ENCODE measurements around the gene TMEM89.

Gene TMEM89

GRCh38 chr3:48644898-48645760, 23.6 kb upstream of the TMEM89 start:
- no peak for DNase-seq (ENCODE audit: low read depth)
- H3K4me3 ChIP-seq (ENCODE audit: low read depth, low read length), result no peak overlapping the region

- no peak for DNase-seq (ENCODE audit: low read depth)
- H3K4me3 ChIP-seq (ENCODE audit: low read depth, low read length), result no peak overlapping the region
Measured at GRCh38 chr3:48642605-48643004, 21.0 kb upstream of the TMEM89 start.

DNA sequence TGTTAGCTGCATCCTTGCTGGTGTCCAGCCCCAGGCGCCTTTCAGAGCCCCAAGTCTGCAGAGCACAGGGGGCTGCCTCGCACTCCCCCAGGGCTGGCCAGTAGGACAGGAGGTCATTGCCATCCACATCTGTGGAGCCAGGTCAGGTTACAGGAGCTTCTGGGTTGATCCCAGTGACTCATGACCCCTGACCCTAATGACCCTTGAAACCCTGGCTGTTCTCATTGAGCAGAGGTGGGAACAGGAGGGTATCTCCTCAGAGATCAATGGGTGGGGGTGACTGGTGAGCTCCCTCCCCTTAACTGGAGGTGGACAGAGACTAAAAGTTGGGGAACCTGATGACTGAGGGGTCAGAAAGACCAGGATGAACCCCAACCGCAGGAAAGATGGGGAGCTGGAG, 19.8 kb upstream of the TMEM89 start:
- H3K4me3 ChIP-seq (ENCODE audit: low read depth, low read length), result no peak overlapping the region
- no peak for DNase-seq (ENCODE audit: low read depth)

DNA sequence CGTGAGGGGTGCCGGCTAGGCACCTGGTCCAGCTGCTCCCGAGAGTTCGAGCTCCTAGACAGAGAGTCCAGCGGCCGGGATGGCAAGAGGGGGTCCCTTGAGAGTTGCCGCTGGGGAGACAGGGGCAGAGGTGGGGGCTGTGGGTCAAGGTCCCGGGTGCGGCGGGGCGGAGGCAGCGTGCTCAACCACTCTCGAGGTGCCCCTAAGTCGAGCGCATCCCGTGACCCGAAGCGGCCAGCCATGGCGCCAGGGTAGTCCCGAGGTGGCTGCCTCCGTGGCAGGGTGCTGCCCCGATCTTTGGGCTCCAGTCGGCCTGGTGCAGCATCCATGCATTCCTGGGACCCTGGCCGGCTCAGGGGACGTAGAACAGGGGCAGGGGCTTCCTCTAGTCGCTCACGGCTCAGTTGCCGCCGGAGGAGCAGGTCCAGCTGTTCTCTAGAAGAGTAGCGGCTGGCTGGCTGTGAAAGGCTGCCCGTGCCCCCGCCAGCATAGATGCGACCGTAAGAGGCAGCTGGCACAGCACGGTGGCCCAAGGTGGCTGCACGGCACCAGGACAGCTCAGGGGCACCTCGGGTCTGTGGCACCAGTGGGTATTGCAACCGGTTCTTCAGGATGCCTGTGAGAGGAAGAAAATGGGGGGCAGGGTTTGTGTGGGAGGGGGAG, 18.5 kb upstream of the TMEM89 start:
- no peak for DNase-seq (ENCODE audit: low read depth)
- no peak overlapping the region for H3K4me3 ChIP-seq (ENCODE audit: low read depth, low read length)

DNA sequence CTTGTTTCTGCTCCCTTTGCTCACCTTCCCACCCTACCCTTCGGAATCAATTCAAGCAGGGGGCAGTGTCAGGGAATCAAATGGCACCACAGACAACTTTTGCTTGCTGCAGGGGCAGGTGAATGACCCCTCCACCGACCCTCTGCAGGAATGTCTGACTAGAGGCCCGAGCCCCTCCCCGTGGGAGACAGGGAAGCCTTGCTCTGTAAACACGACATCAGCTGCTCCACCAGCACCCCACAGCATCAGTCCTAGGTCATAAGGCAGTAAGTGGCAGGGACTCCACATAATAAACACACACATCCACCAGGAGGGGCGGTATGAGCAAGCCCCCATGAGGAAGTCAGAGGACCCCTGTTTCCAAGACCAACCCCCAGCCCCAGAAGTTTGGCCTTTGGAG, 15.7 kb upstream of the TMEM89 start:
- H3K4me3 ChIP-seq (ENCODE audit: low read depth, low read length), result no peak overlapping the region
- DNase-seq (ENCODE audit: low read depth), result no peak

- peak overlapping the region; percentile 98 for H3K4me3 ChIP-seq (ENCODE audit: low read depth, low read length)
- no peak for DNase-seq (ENCODE audit: low read depth)
Measured at GRCh38 chr3:48636149-48636655, 14.6 kb upstream of the TMEM89 start.

DNA sequence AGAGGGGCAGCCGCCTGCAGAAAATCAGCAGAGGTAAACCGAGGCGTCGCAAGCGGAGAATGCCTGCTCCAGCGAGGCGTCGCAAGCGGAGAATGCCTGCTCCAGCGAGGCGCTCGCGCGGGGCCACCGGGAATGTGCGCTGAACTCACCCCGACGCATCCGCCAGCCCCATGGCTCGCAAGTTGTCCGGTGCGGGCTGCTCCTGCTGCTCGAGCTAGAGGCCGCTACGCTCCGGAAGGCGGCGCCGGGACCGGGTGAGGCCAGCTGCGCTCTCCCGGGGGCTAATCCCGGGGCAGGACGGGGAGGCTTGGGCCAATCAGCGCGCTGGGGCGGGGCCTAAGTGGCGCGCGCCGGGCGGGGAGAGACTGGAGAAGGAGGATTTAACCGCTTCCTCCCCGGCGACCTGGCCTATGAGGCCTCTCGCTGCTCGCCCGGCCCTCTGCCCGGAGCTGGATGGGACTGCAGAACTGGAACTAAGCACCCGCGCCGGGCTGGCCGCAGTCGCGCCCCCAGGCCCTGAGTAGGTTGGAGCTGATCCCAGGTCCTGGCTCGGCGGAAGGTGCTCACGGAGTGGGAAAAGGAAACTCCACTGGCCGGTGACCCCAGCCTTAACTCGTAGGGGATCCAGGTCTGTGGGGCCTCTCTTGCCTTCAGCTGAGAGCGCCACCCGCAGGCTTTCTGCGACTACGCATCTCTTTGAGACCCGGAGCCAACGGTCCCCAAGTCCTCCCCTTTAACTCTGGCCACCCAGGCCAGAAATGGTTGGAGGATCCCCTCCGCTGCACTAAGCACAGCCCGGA, 13.9 kb upstream of the TMEM89 start, which contains the start of gene SLC26A6:
SLC26A6 (minus strand) TSS at position 240 of the 800 bp plus-strand sequence; CDS start at position 172, 68 bp downstream.
- H3K4me3 ChIP-seq (ENCODE audit: low read depth, low read length), result peak within 1 kb of the TSS; percentile 98
- peak; percentile 84 for DNase-seq (ENCODE audit: low read depth)

- no peak for DNase-seq (ENCODE audit: low read depth)
- peak overlapping the region; percentile 98 for H3K4me3 ChIP-seq (ENCODE audit: low read depth, low read length)
Measured at GRCh38 chr3:48634661-48635221, 13.2 kb upstream of the TMEM89 start.

DNA sequence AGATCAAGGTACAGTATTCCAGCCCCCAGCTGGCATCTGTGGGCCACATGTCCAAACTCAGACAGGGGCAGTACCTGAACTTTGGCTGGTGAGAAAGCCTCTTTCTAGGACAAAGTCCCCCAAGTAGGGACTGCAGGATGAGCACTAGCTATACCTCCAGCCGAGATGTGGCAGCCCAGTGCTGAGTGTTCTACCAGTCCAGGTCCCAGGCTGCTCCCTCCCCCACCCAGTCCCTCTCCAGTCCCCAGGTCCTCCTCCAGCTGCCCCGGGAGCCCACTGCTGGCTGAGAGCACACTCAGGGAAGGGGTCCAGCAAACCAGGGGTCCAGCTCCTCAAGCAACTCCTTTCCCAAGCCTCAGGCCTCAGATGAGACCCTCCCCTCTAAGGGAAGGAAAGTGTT, 12.2 kb upstream of the TMEM89 start:
- H3K4me3 ChIP-seq (ENCODE audit: low read depth, low read length), result peak overlapping the region; percentile 98
- DNase-seq (ENCODE audit: low read depth), result no peak

DNA sequence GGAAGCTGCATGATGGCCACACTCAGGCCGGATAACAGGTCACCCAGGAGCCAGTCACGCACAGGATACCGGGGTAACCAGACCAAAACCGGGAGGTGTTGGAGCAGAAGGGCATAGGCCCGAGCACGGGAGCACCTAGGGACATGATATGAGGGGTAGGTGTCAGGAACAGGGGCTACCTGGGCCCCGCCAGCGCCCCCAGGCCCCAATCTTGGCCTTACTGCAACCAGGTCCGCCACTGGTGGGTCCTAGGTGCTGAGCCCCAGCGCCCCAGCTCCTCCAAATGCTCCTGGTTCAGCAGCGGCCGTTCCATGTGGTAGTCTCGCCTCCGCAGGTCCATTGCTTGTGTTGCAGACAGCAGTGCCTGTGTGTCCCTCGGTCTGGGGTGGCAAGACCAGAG, 11.7 kb upstream of the TMEM89 start:
- no peak for DNase-seq (ENCODE audit: low read depth)
- H3K4me3 ChIP-seq (ENCODE audit: low read depth, low read length), result no peak overlapping the region

DNA sequence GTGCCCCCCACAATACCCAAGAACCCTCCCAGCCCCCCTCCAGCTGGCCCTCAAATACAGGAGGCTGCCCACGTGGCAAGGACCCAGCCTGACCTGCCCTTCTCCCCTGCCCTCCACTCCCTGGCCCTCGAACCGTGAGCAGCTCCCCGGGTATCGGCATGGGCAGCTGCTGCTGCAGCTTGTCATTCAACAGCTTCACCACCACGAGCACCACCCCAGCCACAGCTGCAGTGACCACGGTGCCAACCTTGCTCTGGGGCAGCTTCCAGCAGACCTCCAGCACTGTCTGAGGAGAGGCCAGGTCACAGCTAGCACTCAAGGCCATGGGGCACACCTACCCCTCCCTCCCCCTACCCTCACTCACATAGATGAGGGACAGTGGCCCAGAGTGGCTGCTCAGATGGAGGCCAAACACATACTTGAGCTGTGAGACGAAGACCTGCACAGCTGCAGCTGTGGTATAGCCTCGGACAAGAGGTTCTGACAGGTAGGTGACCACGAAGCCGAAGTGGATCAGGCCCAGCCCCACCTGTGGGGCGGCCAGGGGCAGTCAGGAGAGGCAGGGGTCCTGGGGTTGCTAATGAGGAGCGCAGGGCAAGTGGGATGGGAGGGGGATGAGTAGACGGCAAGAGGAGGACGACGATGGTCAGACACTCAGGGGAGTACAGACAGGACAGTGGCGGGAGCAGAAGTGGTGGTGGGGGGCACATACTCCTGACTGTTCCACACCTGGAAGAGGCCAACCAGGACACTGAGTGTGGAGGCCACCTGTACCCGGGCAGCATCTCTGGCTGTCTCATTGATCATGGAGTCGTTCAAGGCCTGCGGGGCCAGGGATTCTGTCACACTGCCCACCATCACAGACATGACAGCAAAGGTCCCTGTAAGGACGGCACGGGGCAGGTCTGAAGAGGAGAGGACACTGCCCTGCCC, 10.2 kb upstream of the TMEM89 start:
- H3K4me3 ChIP-seq (ENCODE audit: low read depth, low read length), result no peak overlapping the region
- no peak for DNase-seq (ENCODE audit: low read depth)

- DNase-seq (ENCODE audit: low read depth), result no peak
- no peak overlapping the region for H3K4me3 ChIP-seq (ENCODE audit: low read depth, low read length)
Measured at GRCh38 chr3:48630833-48631232, 9.3 kb upstream of the TMEM89 start.

GRCh38 chr3:48630407-48630806, 8.8 kb upstream of the TMEM89 start:
- no peak for DNase-seq (ENCODE audit: low read depth)
- H3K4me3 ChIP-seq (ENCODE audit: low read depth, low read length), result no peak overlapping the region

DNA sequence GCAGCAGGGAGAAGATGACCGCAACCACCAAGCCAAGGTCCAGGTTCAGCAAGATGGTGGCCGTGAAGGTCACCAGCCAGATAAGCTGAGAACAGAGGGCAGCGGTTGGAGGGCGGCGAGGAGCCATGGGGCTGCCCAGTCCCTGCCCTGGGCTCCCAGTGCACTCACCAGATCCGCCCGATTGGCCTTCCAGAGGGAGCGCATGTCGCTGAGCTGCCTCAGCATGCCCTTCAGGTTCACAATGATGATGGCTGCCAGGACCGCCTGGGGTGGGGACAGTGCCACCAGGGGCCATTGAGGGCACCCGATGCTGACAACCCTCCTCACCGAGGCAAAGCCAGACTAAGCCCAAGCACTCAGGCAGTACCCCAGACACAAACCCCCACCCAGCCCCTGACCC, 8.3 kb upstream of the TMEM89 start:
- DNase-seq (ENCODE audit: low read depth), result no peak
- H3K4me3 ChIP-seq (ENCODE audit: low read depth, low read length), result no peak overlapping the region

DNA sequence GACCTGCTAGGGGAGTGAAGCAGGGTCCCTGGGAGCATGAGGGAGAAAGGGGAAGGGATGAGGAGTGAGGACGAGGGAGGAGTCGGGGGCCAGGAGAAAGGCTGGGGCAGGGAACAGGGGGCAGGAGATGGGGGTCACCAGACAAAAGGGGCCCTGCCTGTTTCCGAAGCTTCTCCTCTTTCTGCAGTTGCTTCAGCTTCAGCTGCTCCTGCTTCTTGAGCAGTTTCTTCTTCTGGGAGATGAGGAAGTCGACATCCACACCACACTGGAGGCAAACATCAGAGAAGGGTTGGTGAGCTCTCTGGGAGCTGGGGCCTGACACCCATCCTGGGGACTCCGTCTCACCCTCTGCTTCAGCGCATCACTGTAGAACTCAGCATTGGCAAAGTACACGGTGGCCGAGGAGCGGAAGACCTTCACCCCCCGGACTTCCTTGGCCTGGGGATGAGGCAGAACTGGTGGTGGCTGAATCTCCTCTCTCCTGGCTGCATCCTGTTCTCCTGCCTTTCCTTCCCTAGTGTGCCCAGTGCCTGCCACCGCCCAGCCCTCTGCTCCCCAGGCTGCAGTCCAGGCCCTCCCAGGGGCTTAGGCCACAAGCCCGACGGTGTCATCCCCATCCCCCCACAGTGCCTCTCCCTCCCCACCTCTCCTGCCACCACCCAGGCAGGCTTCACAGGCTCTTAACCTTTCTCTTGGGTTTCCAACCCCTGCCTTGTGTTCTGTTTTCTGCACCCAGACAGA, 6.9 kb upstream of the TMEM89 start:
- DNase-seq (ENCODE audit: low read depth), result no peak
- no peak overlapping the region for H3K4me3 ChIP-seq (ENCODE audit: low read depth, low read length)

DNA sequence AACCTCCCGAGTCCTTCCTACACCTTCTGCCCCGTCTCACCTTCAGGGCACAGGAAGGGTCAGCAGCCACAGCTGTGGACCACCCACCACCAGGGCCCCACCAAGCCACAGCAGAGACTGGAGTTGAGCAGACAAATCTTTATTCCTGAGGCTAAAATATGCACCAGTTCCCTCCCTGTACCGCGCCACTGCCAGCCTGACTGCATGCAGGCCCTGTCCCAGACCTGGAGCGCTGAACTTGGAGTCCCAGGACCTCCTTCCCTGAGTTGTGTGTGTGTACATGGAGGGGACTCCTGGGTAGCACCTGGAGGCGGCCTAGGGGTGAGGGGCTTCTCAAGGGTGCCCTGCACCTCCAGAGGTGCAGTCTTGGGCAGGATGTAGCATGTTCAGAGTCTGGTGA, 4.0 kb upstream of the TMEM89 start:
- no peak for DNase-seq (ENCODE audit: low read depth)
- H3K4me3 ChIP-seq (ENCODE audit: low read depth, low read length), result no peak overlapping the region

DNA sequence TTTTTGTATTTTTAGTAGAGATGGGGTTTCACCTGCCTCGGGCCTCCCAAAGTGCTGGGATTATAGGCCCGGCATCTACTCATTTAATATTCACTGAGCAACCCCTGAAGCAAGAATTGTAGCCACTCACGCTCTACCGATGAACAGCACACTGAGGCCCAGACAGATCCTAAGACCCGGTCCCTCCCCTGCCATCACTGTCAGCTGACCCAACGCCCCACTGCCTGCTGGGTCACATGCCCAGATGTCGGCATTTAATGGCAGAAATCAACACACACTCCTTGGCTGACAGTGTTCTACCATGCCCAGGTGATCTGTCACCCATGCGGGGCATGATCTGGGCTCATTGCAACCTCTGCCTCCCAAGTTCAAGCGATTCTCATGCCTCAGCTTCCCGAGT, 3.2 kb upstream of the TMEM89 start:
- H3K4me3 ChIP-seq (ENCODE audit: low read depth, low read length), result no peak overlapping the region
- DNase-seq (ENCODE audit: low read depth), result no peak

All from skeletal muscle cell (primary cell).